ENCODE results near the gene SYNPR.

The SYNPR gene

GRCh38 chr3:63578858-63579257 is 300.8 kb downstream of the SYNPR start:
- TF ChIP-seq, protein P1, sequence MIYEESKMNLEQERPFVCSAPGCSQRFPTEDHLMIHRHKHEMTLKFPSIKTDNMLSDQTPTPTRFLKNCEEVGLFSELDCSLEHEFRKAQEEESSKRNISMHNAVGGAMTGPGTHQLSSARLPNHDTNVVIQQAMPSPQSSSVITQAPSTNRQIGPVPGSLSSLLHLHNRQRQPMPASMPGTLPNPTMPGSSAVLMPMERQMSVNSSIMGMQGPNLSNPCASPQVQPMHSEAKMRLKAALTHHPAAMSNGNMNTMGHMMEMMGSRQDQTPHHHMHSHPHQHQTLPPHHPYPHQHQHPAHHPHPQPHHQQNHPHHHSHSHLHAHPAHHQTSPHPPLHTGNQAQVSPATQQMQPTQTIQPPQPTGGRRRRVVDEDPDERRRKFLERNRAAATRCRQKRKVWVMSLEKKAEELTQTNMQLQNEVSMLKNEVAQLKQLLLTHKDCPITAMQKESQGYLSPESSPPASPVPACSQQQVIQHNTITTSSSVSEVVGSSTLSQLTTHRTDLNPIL (CRISPR knock-in tag; IDR thresholded peaks at IDR 0.05; ENCODE audit: low read depth), result no peak
- TF ChIP-seq CSRNP3 (CRISPR knock-in tag; IDR thresholded peaks at IDR 0.05) (no peak), ZFP3 (CRISPR knock-in tag; IDR thresholded peaks at IDR 0.05) (no peak), ZFP30 (CRISPR knock-in tag; IDR thresholded peaks at IDR 0.05) (no peak), CSDC2 (CRISPR knock-in tag; IDR thresholded peaks at IDR 0.05) (no peak), ISL1 (CRISPR knock-in tag; IDR thresholded peaks at IDR 0.05) (no peak), PPARA (CRISPR knock-in tag; IDR thresholded peaks at IDR 0.05; ENCODE audit: borderline replicate concordance) (no peak), TCF4 (CRISPR knock-in tag; IDR thresholded peaks at IDR 0.05; ENCODE audit: borderline replicate concordance) (no peak), ZNF70 (CRISPR knock-in tag; IDR thresholded peaks at IDR 0.05) (no peak), ZNF565 (CRISPR knock-in tag; conservative IDR thresholded peaks at IDR 0.05; ENCODE audit: low read depth) (no peak), RARB (CRISPR knock-in tag; IDR thresholded peaks at IDR 0.05) (no peak), OSR1 (CRISPR knock-in tag; IDR thresholded peaks at IDR 0.05) (no peak), BACH2 (CRISPR knock-in tag; IDR thresholded peaks at IDR 0.05; ENCODE audit: borderline replicate concordance) (no peak), GLIS3 (CRISPR knock-in tag; IDR thresholded peaks at IDR 0.05) (no peak), SNAI2 (CRISPR knock-in tag; IDR thresholded peaks at IDR 0.05) (no peak), ZNF8 (CRISPR knock-in tag; IDR thresholded peaks at IDR 0.05) (no peak)
- TF ChIP-seq, protein P2, sequence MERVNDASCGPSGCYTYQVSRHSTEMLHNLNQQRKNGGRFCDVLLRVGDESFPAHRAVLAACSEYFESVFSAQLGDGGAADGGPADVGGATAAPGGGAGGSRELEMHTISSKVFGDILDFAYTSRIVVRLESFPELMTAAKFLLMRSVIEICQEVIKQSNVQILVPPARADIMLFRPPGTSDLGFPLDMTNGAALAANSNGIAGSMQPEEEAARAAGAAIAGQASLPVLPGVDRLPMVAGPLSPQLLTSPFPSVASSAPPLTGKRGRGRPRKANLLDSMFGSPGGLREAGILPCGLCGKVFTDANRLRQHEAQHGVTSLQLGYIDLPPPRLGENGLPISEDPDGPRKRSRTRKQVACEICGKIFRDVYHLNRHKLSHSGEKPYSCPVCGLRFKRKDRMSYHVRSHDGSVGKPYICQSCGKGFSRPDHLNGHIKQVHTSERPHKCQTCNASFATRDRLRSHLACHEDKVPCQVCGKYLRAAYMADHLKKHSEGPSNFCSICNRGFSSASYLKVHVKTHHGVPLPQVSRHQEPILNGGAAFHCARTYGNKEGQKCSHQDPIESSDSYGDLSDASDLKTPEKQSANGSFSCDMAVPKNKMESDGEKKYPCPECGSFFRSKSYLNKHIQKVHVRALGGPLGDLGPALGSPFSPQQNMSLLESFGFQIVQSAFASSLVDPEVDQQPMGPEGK (CRISPR knock-in tag; IDR thresholded peaks at IDR 0.05; ENCODE audit: borderline replicate concordance), result no peak
- TF ChIP-seq, protein P3, sequence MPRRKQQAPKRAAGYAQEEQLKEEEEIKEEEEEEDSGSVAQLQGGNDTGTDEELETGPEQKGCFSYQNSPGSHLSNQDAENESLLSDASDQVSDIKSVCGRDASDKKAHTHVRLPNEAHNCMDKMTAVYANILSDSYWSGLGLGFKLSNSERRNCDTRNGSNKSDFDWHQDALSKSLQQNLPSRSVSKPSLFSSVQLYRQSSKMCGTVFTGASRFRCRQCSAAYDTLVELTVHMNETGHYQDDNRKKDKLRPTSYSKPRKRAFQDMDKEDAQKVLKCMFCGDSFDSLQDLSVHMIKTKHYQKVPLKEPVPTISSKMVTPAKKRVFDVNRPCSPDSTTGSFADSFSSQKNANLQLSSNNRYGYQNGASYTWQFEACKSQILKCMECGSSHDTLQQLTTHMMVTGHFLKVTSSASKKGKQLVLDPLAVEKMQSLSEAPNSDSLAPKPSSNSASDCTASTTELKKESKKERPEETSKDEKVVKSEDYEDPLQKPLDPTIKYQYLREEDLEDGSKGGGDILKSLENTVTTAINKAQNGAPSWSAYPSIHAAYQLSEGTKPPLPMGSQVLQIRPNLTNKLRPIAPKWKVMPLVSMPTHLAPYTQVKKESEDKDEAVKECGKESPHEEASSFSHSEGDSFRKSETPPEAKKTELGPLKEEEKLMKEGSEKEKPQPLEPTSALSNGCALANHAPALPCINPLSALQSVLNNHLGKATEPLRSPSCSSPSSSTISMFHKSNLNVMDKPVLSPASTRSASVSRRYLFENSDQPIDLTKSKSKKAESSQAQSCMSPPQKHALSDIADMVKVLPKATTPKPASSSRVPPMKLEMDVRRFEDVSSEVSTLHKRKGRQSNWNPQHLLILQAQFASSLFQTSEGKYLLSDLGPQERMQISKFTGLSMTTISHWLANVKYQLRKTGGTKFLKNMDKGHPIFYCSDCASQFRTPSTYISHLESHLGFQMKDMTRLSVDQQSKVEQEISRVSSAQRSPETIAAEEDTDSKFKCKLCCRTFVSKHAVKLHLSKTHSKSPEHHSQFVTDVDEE (CRISPR knock-in tag; IDR thresholded peaks at IDR 0.05), result no peak
- TF ChIP-seq, protein P4, sequence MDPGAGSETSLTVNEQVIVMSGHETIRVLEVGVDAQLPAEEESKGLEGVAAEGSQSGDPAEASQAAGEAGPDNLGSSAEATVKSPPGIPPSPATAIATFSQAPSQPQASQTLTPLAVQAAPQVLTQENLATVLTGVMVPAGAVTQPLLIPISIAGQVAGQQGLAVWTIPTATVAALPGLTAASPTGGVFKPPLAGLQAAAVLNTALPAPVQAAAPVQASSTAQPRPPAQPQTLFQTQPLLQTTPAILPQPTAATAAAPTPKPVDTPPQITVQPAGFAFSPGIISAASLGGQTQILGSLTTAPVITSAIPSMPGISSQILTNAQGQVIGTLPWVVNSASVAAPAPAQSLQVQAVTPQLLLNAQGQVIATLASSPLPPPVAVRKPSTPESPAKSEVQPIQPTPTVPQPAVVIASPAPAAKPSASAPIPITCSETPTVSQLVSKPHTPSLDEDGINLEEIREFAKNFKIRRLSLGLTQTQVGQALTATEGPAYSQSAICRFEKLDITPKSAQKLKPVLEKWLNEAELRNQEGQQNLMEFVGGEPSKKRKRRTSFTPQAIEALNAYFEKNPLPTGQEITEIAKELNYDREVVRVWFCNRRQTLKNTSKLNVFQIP (CRISPR knock-in tag; IDR thresholded peaks at IDR 0.05; ENCODE audit: borderline replicate concordance, low read depth), result no peak
- ATAC-seq, result no peak

GRCh38 chr3:63580151-63580550 is 302.0 kb downstream of the SYNPR start:
- no peak for ATAC-seq
- no peak for TF ChIP-seq CSRNP3 (CRISPR knock-in tag; IDR thresholded peaks at IDR 0.05)
- TF ChIP-seq PPARA (CRISPR knock-in tag; IDR thresholded peaks at IDR 0.05; ENCODE audit: borderline replicate concordance), result no peak
- no peak for TF ChIP-seq RARB (CRISPR knock-in tag; IDR thresholded peaks at IDR 0.05)
- TF ChIP-seq, protein P3 (CRISPR knock-in tag; IDR thresholded peaks at IDR 0.05), result no peak
- no peak for TF ChIP-seq CSDC2 (CRISPR knock-in tag; IDR thresholded peaks at IDR 0.05)
- no peak for TF ChIP-seq ZFP3 (CRISPR knock-in tag; IDR thresholded peaks at IDR 0.05)
- TF ChIP-seq, protein P4 (CRISPR knock-in tag; IDR thresholded peaks at IDR 0.05; ENCODE audit: borderline replicate concordance, low read depth), result no peak
- no peak for TF ChIP-seq ISL1 (CRISPR knock-in tag; IDR thresholded peaks at IDR 0.05)
- TF ChIP-seq, protein P2 (CRISPR knock-in tag; IDR thresholded peaks at IDR 0.05; ENCODE audit: borderline replicate concordance), result no peak
- no peak for TF ChIP-seq BACH2 (CRISPR knock-in tag; IDR thresholded peaks at IDR 0.05; ENCODE audit: borderline replicate concordance)
- no peak for TF ChIP-seq TCF4 (CRISPR knock-in tag; IDR thresholded peaks at IDR 0.05; ENCODE audit: borderline replicate concordance)

Measured in SK-N-SH treated with all-trans-retinoic acid at 6 μM for 48 hours (cell line).